Memory B cell (primary cell): ENCODE results near the gene UBA6.

Experiments used
- ATAC-seq: fragments of 150-1000 bp; cut with Tn5 transposase; 2 replicates; pipeline ENCODE4 v1.10.0; 2021; ENCODE audit warnings: low read depth, mild to moderate bottlenecking, moderate library complexity
- DNase-seq, 2 donors: peaks; one replicate each; pipeline ENCODE4 v3.0.0; 2022; ENCODE audit warnings: low spot score in 2 of 2
- H3K27ac Mint-ChIP-seq: one replicate; pipeline ENCODE4 v1.8.0; 2022; ENCODE audit warnings: mild to moderate bottlenecking, moderate library complexity, mixed read lengths
- H3K27me3 Mint-ChIP-seq: one replicate; pipeline ENCODE4 v1.8.0; 2022; ENCODE audit warnings: mixed read lengths
- H3K36me3 Mint-ChIP-seq: one replicate; pipeline ENCODE4 v1.8.0; 2022; ENCODE audit warnings: mild to moderate bottlenecking, mixed read lengths
- H3K4me1 Mint-ChIP-seq: one replicate; pipeline ENCODE4 v1.8.0; 2022; ENCODE audit warnings: mixed read lengths
- H3K4me3 Mint-ChIP-seq: one replicate; pipeline ENCODE4 v1.8.0; 2022; ENCODE audit warnings: mild to moderate bottlenecking, moderate library complexity, mixed read lengths
- H3K9me3 Mint-ChIP-seq: one replicate; pipeline ENCODE4 v1.8.0; 2022; ENCODE audit warnings: mixed read lengths

Gene UBA6

DNA sequence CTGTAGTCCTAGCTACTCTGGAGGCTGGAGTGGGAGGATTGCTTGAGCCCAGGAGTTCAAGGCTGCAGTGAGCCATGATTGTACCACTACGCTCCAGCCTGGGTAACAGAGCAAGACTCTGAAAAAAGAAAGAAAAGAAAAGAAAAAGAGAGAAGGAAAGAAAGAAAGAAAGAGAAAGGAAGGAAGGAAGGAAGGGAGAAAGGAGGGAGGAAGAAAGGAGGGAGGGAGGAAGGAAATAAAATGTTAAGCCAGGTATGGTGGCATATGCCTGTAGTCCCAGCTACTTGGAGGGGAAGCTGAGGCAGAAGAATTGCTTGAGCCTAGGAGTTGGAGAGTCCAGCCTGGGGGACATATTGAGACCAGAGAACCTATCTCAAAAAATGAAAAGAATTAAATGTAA is 130.4 kb downstream of the UBA6 start:
- Mint-ChIP-seq H3K4me3 (no peak overlapping the region), H3K27me3 (no peaks in the 10 kb centered on the region), H3K36me3 (peaks cover 17% of the 10 kb centered on the region), H3K4me1 (peaks cover 49% of the 10 kb centered on the region), H3K27ac (peak overlapping the region; percentile 79), H3K9me3 (no peaks in the 10 kb centered on the region)
- no peak for ATAC-seq
- DNase-seq = no peak

- Mint-ChIP-seq H3K4me3 (no peak overlapping the region), H3K4me1 (peaks cover 50% of the 10 kb centered on the region), H3K9me3 (no peaks in the 10 kb centered on the region), H3K27ac (peak overlapping the region; percentile 67), H3K27me3 (no peaks in the 10 kb centered on the region), H3K36me3 (peaks cover 21% of the 10 kb centered on the region)
- ATAC-seq = no peak
- no peak for DNase-seq
These were observed 132.1 kb downstream of the UBA6 start for GRCh38 chr4:67568820-67569219.

- peaks cover 32% of the 10 kb centered on the region for H3K36me3 Mint-ChIP-seq
- DNase-seq = no peak
- peaks cover 38% of the 10 kb centered on the region for H3K4me1 Mint-ChIP-seq
- H3K9me3 Mint-ChIP-seq = no peaks in the 10 kb centered on the region
- no peak for ATAC-seq
- no peak overlapping the region for H3K4me3 Mint-ChIP-seq
- peak overlapping the region; percentile 90 for H3K27ac Mint-ChIP-seq
- no peaks in the 10 kb centered on the region for H3K27me3 Mint-ChIP-seq
These were observed 134.6 kb downstream of the UBA6 start for GRCh38 chr4:67566335-67566734.

- peaks cover 42% of the 10 kb centered on the region for H3K4me1 Mint-ChIP-seq
- no peaks in the 10 kb centered on the region for H3K9me3 Mint-ChIP-seq
- no peak overlapping the region for H3K4me3 Mint-ChIP-seq
These were observed 135.7 kb downstream of the UBA6 start for GRCh38 chr4:67565284-67565683.

More at GRCh38 chr4:67565284-67565683, 135.7 kb downstream of the UBA6 start:
- peaks cover 36% of the 10 kb centered on the region for H3K36me3 Mint-ChIP-seq
- H3K27ac Mint-ChIP-seq = peak overlapping the region; percentile 90
- DNase-seq (no peak), ATAC-seq (no peak)
- H3K27me3 Mint-ChIP-seq = no peaks in the 10 kb centered on the region
